ENCODE results near the gene ARL16.

Gene ARL16

GRCh38 chr17:81641825-81642489, 41.6 kb downstream of the ARL16 start:
- no peak for DNase-seq

- DNase-seq: no peak
Observed at GRCh38 chr17:81640011-81640410, 43.6 kb downstream of the ARL16 start.

- DNase-seq: no peak
Observed at GRCh38 chr17:81638683-81639082, 44.9 kb downstream of the ARL16 start.

GRCh38 chr17:81636505-81637288, 46.9 kb downstream of the ARL16 start, which contains the start of the genes NPLOC4 and TSPAN10:
Gene NPLOC4 (minus strand): TSS chr17:81637112. CDS start chr17:81636930, 182 bp downstream.
Gene TSPAN10 (plus strand): TSS chr17:81637196. CDS start chr17:81642413, 5,217 bp downstream.
- peak; percentile 70 for DNase-seq

- no peak for DNase-seq
Observed at GRCh38 chr17:81635973-81636504, 47.6 kb downstream of the ARL16 start.

- DNase-seq: no peak
Observed at GRCh38 chr17:81635431-81635830, 48.2 kb downstream of the ARL16 start.

- no peak for DNase-seq
Observed at GRCh38 chr17:81631482-81631881, 52.1 kb downstream of the ARL16 start.

Data from NCI-H1105 (cell line).